ENCODE results near the gene HAPLN1.
"Not testable (repeated sequence)": the region's sequence is repeated elsewhere in the genome, so short reads cannot be mapped to it uniquely, and the experiment has no call there.

HAPLN1 gene

GRCh38 chr5:83720836-83721537 is at the start of gene HAPLN1:
TSS of gene HAPLN1 (minus strand) at chr5:83720855. CDS start at chr5:83673523, 47,332 bp downstream.
- no peak for DNase-seq (ENCODE audit: low read depth in 1 of 2, low spot score in 1 of 2)

- no peak for DNase-seq (ENCODE audit: low read depth in 1 of 2, low spot score in 1 of 2)
Observed at GRCh38 chr5:83767409-83767992, 46.8 kb upstream of the HAPLN1 start.

GRCh38 chr5:83764101-83764500 is 43.4 kb upstream of the HAPLN1 start:
- no peak for DNase-seq (ENCODE audit: low read depth in 1 of 2, low spot score in 1 of 2)

- DNase-seq (ENCODE audit: low read depth in 1 of 2, low spot score in 1 of 2), result no peak
Observed at GRCh38 chr5:83760579-83760978, 39.9 kb upstream of the HAPLN1 start.

DNA sequence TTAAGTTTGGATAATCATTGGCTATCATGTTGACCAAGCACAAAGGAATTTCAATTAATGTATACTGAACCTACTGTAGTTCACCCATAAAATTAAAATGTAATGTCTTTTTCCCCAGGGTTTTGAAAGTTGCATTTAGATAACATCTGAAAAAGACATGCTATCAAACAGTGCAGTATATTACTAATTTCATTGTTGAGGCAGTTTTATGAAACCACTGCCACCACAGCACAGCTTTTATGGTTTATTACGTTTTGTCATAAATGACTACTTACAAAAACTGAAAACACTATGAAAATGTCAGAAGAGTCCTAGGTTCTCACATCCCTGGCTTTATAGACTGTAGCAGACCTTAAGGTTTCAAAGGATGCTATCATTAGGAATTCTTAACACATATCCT is 32.0 kb upstream of the HAPLN1 start:
- no peak for DNase-seq (ENCODE audit: low read depth in 1 of 2, low spot score in 1 of 2)

DNA sequence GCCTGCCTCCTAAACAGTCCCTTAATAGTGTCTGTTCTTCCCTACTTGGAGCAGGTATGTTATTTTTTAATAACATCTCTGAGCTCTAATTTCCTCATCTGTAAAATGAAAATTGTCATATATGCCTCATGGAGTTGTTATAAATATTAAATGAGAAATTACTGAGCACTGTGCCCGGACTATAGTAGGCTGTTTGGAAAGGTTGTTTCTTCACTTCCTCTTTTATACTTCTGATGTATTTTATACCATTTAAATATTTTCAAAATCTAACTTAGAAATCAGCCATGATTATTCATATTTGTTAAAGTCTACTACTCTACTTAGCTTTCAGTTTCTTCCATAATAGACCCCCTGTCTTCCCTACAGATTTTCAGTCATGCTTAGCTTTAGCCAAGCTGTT is 30.5 kb upstream of the HAPLN1 start:
- DNase-seq (ENCODE audit: low read depth in 1 of 2, low spot score in 1 of 2), result no peak

DNA sequence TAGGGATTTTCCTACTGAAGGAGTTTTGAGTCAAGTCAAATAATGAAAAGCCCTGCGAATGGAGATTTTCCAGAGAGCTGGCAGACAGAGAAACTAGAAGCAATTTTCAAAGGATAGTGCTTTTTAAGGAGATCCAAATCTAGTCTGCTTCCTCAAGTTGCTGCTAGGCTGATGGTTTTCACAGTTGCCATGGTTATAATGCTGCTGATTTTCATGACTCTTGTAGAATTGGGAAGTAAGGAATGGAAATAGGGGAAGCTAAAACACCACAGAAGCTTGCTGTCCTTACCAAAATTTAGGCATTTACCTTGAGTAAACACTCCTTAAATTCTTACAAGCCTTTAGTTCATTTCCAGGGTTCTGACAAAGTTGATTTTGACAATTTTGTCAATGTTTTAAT is 30.1 kb upstream of the HAPLN1 start:
- no peak for DNase-seq (ENCODE audit: low read depth in 1 of 2, low spot score in 1 of 2)

GRCh38 chr5:83745816-83746215 is 25.2 kb upstream of the HAPLN1 start:
- no peak for DNase-seq (ENCODE audit: low read depth in 1 of 2, low spot score in 1 of 2)

DNA sequence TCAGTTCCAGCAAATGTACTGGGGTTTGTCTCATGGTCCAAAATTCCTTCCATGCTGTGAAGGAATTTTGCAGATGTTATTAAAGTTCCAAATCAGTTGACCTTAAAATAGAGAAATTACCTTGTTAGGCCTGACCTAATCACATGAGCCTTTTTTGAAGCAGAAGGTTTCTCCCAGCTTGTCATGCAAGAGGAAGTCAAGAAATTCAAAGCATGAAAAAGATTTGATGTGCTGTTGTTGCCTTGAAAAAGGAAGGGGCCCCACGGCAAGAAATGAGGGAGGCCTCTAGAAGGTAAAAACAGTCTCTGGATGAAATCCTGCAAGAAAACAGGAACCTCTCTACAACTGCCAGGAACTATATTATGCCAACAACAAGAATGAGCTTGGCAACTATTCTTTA is 24.2 kb upstream of the HAPLN1 start:
- no peak for DNase-seq (ENCODE audit: low read depth in 1 of 2, low spot score in 1 of 2)

- no peak for DNase-seq (ENCODE audit: low read depth in 1 of 2, low spot score in 1 of 2)
Observed at GRCh38 chr5:83742089-83742488, 21.4 kb upstream of the HAPLN1 start.

- no peak for DNase-seq (ENCODE audit: low read depth in 1 of 2, low spot score in 1 of 2)
Observed at GRCh38 chr5:83741571-83741970, 20.9 kb upstream of the HAPLN1 start.

GRCh38 chr5:83740741-83741140 is 20.1 kb upstream of the HAPLN1 start:
- no peak for DNase-seq (ENCODE audit: low read depth in 1 of 2, low spot score in 1 of 2)

- DNase-seq (ENCODE audit: low read depth in 1 of 2, low spot score in 1 of 2), result not testable (repeated sequence)
Observed at GRCh38 chr5:83736169-83736568, 15.5 kb upstream of the HAPLN1 start.

DNA sequence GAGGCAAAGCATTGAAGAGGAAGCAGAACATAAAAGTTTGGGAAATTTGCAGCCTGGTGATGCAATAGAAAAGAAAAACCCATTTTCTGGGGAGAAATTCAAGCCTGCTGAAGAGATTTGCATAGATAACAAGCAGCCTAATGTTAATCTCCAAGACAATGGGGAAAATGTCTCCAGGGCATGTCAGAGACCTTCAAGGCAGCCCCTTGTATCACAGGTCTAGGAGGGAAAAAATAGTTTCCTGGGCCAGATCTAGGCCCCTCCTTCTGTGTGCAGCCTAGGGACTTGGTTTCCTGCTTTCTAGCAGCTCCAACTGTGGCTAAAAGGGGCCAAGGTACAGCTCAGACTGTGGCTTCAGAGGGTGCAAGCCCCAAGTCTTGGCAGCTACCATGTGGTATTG is 14.4 kb upstream of the HAPLN1 start:
- DNase-seq (ENCODE audit: low read depth in 1 of 2, low spot score in 1 of 2), result not testable (repeated sequence)

DNA sequence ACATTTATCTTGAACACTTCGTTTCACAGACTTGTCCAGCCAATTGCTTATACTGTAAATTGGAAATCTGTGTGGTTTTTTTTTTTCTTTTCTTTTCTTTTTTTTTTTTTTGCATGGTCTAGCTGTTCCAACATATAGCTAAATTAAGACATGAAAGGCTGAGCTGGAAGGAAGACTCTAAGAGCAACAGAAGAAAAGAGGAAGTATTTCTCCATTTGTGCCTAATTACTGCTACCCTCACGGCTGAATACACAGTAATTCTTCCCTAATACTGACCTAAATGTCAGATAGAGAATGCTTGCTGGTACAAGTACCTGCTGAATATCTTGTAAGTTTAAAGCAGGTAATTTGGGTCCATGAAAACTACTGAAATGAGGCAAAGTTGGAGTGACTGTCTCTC is 11.0 kb upstream of the HAPLN1 start:
- no peak for DNase-seq (ENCODE audit: low read depth in 1 of 2, low spot score in 1 of 2)

GRCh38 chr5:83729362-83729761 is 8.7 kb upstream of the HAPLN1 start:
- DNase-seq (ENCODE audit: low read depth in 1 of 2, low spot score in 1 of 2), result no peak

DNA sequence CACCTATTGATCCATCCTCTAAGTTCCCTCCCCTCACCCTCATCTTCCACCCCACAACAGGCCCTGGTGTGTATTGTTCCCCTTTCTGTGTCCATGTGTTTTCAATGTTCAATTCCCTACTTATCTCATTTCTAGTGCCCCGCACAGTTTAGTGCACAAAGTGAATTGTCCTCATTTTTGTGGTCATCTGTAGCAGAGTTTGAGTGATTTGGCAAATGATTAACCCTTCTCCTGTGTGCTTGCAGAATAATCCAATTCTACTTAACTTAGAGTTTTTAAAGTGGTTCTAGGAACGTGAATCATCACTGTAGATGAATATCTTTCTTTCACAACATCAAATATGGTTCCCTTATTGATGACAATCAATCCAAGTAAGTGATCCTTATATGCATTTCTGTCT is 6.3 kb upstream of the HAPLN1 start:
- DNase-seq (ENCODE audit: low read depth in 1 of 2, low spot score in 1 of 2), result no peak

DNA sequence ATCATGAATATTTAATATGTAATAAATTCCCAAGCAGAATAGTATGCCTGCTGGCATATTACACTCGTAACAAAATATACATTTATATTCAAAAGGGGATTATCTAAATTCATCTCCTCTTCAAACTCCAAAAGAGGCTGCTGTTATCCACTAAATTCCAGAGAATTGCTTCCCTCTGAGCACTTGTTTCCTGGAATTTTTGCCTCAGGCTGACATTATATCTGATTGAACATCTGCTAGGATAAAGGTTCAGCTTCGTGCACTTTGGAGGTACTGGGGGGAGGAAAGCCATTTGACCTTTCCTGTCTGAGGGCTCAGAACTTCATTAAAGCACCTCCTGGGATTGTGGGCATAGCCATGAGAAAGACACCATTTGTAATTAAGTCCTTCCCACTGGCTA is 4.3 kb upstream of the HAPLN1 start:
- DNase-seq (ENCODE audit: low read depth in 1 of 2, low spot score in 1 of 2), result no peak

DNA sequence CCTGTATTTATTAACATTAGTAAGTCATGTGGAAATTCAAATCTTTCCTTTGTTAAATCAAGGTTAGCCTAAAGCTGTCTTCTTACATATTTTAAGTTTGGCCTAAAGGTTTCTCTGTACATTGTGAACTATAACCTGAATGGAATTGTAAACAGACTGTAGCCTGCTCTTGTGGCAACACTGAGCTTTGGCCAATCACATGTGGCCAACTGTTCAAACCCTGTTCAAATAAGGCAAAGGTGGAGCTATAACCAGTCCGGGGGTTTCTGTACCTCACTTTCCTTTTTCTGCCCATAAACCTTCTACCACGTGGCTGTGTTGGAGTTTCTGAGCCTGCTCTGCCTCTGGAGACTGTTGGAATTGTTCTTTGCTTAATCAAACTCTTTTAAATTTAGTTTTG is 3.3 kb upstream of the HAPLN1 start:
- no peak for DNase-seq (ENCODE audit: low read depth in 1 of 2, low spot score in 1 of 2)

DNA sequence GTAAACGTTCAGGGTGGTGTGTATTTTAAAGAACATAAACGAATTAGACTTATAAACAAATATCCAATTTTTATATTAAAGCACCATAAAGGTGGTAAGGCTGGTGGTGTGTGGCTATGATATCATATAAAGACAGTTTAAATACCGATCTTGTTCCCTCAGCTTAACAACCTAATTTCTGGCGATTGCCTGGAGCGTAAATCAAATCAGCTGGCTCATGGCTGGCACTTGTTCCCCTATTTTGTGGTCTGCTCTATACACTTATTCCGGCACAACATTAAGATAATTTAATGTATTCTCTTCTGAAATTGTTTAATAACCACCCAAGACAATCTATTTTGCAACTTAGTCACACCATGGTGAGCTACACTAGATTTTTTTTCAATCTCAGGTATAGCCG is 2.4 kb upstream of the HAPLN1 start:
- no peak for DNase-seq (ENCODE audit: low read depth in 1 of 2, low spot score in 1 of 2)

GRCh38 chr5:83721953-83722901 is 1.6 kb upstream of the HAPLN1 start:
- no peak for DNase-seq (ENCODE audit: low read depth in 1 of 2, low spot score in 1 of 2)

DNA sequence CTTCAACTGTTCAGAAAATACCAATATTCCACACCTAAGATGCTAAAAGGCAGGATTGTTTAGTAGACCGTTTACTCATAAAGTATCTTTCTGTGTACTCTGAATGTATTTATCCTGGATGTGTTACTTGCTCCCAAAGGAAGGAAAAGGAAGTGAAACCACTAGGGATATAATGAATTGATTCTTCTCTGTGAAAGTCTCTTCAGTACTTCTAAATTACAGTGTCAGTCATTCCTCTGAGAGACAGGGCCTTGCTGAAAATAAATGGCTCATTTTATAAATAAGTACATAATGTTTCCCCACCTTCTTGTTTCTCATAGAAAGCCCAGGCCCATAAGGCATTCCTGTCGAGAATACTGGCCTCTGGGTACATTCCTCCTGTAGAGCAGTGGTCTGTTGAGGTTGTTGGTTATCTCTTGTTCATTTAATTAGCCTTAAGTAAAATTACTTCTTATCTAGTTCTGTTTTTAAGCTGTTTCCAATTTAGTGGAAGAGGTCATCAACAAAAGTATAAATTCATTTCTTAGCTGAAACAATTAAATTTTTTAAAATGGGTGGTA is 1.6 kb downstream of the HAPLN1 start:
- no peak for DNase-seq (ENCODE audit: low read depth in 1 of 2, low spot score in 1 of 2)

Data from stimulated activated CD4-positive, alpha-beta T cell treated with anti-CD3 and anti-CD28 coated beads, Interleukin-15, amount 100 ng/mL, for 1 hour (primary cell).